ENCODE data around the gene CRYZL1.

CRYZL1 gene

DNA sequence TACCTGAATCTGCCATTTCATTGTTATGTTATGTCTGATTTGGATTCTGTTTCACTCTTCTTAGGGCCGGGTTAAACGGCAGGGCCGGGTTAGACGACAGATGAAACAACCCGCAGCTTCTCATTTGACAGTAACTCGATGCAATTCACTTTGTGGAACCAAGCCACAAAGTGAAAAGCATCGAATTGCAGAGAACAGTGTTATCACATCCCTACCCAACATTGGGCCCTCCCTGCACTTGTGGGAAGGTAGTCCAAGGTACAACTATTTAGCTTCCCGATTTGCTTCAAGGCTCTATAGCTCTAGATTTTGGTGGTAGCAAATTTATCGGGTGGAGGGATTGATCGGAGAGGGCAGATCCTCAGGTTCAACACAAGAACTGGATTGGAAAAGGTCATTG, 81.7 kb downstream of the CRYZL1 start:
- Histone ChIP-seq H3K4me3 (ENCODE audit: low read length) (no peak overlapping the region), H4K20me1 (ENCODE audit: insufficient read depth, low read length) (peaks cover 63% of the 10 kb centered on the region), H3K4me2 (ENCODE audit: low read length) (no peak overlapping the region), H3K27ac (ENCODE audit: low read length) (no peak overlapping the region), H3K9ac (ENCODE audit: low read length) (no peak overlapping the region), H3K4me1 (ENCODE audit: low read length) (no peaks in the 10 kb centered on the region), H2AFZ (ENCODE audit: low read depth, low read length) (no peak overlapping the region), H3K79me2 (ENCODE audit: low read length) (peaks cover 88% of the 10 kb centered on the region), H3K9me3 (ENCODE audit: insufficient read depth, low read length) (no peaks in the 10 kb centered on the region), H3K27me3 (ENCODE audit: low read depth, low read length) (no peaks in the 10 kb centered on the region), H3K36me3 (replicated peaks; ENCODE audit: low read depth, low read length) (peaks cover 63% of the 10 kb centered on the region)
- TF ChIP-seq EZH2phosphoT487 (IDR thresholded peaks at IDR 0.05; ENCODE audit: low read depth): no peak
- TF ChIP-seq, protein P1, sequence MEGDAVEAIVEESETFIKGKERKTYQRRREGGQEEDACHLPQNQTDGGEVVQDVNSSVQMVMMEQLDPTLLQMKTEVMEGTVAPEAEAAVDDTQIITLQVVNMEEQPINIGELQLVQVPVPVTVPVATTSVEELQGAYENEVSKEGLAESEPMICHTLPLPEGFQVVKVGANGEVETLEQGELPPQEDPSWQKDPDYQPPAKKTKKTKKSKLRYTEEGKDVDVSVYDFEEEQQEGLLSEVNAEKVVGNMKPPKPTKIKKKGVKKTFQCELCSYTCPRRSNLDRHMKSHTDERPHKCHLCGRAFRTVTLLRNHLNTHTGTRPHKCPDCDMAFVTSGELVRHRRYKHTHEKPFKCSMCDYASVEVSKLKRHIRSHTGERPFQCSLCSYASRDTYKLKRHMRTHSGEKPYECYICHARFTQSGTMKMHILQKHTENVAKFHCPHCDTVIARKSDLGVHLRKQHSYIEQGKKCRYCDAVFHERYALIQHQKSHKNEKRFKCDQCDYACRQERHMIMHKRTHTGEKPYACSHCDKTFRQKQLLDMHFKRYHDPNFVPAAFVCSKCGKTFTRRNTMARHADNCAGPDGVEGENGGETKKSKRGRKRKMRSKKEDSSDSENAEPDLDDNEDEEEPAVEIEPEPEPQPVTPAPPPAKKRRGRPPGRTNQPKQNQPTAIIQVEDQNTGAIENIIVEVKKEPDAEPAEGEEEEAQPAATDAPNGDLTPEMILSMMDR (IDR thresholded peaks at IDR 0.05; ENCODE audit: low read depth, low read length): no peak

DNA sequence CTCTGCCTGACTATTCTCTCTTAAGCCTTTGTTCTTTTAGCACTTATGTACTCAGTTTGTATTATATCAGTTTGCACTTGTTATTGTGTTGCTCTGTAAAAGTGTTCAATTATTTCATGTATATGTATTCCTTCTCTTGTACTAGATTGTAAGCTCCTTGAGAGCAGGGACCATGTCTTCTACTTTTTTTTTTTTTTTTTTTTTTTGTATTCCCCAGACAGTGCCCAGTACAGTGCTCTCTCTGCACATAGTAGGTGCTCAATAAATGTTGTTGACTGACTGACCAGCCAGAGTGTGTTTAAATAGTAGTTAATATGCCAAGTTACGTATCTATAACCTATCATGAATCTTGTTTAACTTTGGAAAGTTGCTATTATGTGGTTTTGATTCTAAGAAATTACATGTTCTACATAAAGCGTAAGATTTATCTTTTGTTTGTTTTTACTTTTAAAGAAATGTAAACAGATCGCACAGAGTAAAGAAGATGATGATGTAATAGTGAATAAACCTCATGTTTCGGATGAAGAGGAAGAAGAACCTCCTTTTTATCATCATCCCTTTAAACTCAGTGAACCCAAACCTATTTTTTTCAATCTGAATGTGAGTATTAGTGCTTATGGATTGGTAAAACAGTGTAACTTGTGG, 82.6 kb downstream of the CRYZL1 start:
- Histone ChIP-seq H3K27ac (ENCODE audit: low read length) (no peak overlapping the region), H3K4me3 (ENCODE audit: low read length) (no peak overlapping the region), H3K9ac (ENCODE audit: low read length) (no peak overlapping the region), H3K36me3 (replicated peaks; ENCODE audit: low read depth, low read length) (peaks cover 68% of the 10 kb centered on the region), H4K20me1 (ENCODE audit: insufficient read depth, low read length) (peaks cover 72% of the 10 kb centered on the region), H2AFZ (ENCODE audit: low read depth, low read length) (no peak overlapping the region), H3K9me3 (ENCODE audit: insufficient read depth, low read length) (no peaks in the 10 kb centered on the region), H3K79me2 (ENCODE audit: low read length) (peaks cover 92% of the 10 kb centered on the region), H3K4me1 (ENCODE audit: low read length) (no peaks in the 10 kb centered on the region), H3K4me2 (ENCODE audit: low read length) (no peak overlapping the region), H3K27me3 (ENCODE audit: low read depth, low read length) (no peaks in the 10 kb centered on the region)
- no peak for TF ChIP-seq EZH2phosphoT487 (IDR thresholded peaks at IDR 0.05; ENCODE audit: low read depth)
- TF ChIP-seq, protein P1 (IDR thresholded peaks at IDR 0.05; ENCODE audit: low read depth, low read length): no peak

DNA sequence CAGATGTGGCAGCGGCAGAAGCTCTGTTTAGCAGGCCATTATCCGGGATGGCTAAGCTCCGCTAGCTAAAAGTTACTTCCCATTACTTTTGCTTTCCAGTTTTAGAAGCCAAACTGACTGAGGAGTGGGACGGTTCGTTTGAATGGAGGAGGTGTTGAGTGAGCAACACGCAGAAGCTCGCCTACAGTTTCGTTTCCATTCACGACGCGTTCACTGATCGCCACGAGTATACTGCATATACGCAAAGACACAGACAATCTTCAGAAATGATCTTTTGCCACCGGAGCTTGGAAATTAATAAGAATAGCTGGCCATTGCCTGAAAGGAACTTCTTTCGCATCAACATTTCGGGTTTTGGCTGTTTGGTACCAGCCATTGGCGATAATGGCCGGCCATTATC, 84.1 kb downstream of the CRYZL1 start:
- H3K27ac ChIP-seq (ENCODE audit: low read length): no peak overlapping the region
- peaks cover 84% of the 10 kb centered on the region for H4K20me1 ChIP-seq (ENCODE audit: insufficient read depth, low read length)
- no peak overlapping the region for H3K4me3 ChIP-seq (ENCODE audit: low read length)
- H3K36me3 ChIP-seq (replicated peaks; ENCODE audit: low read depth, low read length): peaks cover 77% of the 10 kb centered on the region
- TF ChIP-seq, protein P1 (IDR thresholded peaks at IDR 0.05; ENCODE audit: low read depth, low read length): no peak
- no peak for TF ChIP-seq EZH2phosphoT487 (IDR thresholded peaks at IDR 0.05; ENCODE audit: low read depth)
- no peaks in the 10 kb centered on the region for H3K9me3 ChIP-seq (ENCODE audit: insufficient read depth, low read length)
- peaks cover 94% of the 10 kb centered on the region for H3K79me2 ChIP-seq (ENCODE audit: low read length)
- H3K9ac ChIP-seq (ENCODE audit: low read length): no peak overlapping the region
- H3K4me2 ChIP-seq (ENCODE audit: low read length): no peak overlapping the region
- H3K27me3 ChIP-seq (ENCODE audit: low read depth, low read length): no peaks in the 10 kb centered on the region
- H3K4me1 ChIP-seq (ENCODE audit: low read length): no peaks in the 10 kb centered on the region
- no peak overlapping the region for H2AFZ ChIP-seq (ENCODE audit: low read depth, low read length)

DNA sequence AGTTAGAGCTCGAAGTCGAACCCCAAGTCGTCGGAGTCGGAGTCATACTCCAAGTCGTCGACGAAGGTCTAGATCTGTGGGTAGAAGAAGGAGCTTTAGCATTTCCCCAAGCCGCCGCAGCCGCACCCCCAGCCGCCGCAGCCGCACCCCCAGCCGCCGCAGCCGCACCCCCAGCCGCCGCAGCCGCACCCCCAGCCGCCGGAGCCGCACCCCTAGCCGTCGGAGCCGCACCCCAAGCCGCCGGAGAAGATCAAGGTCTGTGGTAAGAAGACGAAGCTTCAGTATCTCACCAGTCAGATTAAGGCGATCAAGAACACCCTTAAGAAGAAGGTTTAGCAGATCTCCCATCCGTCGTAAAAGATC, 86.6 kb downstream of the CRYZL1 start:
- Histone ChIP-seq H3K4me1 (ENCODE audit: low read length) (no peaks in the 10 kb centered on the region), H3K36me3 (replicated peaks; ENCODE audit: low read depth, low read length) (peaks cover 86% of the 10 kb centered on the region), H3K4me3 (ENCODE audit: low read length) (no peak overlapping the region), H3K9ac (ENCODE audit: low read length) (no peak overlapping the region), H2AFZ (ENCODE audit: low read depth, low read length) (no peak overlapping the region), H4K20me1 (ENCODE audit: insufficient read depth, low read length) (peaks cover 93% of the 10 kb centered on the region), H3K27ac (ENCODE audit: low read length) (no peak overlapping the region), H3K79me2 (ENCODE audit: low read length) (peaks cover 100% of the 10 kb centered on the region), H3K27me3 (ENCODE audit: low read depth, low read length) (no peaks in the 10 kb centered on the region), H3K9me3 (ENCODE audit: insufficient read depth, low read length) (no peaks in the 10 kb centered on the region), H3K4me2 (ENCODE audit: low read length) (no peak overlapping the region)
- no peak for TF ChIP-seq EZH2phosphoT487 (IDR thresholded peaks at IDR 0.05; ENCODE audit: low read depth)
- TF ChIP-seq, protein P1 (IDR thresholded peaks at IDR 0.05; ENCODE audit: low read depth, low read length): no peak

All from OCI-LY3 (cell line).